DMS114 treated with DMSO at 0.1 percent for 48 hours (cell line): ENCODE data around the gene AOPEP.
"Not testable (repeated sequence)": the region's sequence is repeated elsewhere in the genome, so short reads cannot be mapped to it uniquely, and the experiment has no call there.

Experiments used
- DNase-seq: peaks from one replicate; lab custom pipeline; 2025; ENCODE audit not compliant: unreplicated experiment; lab: John Stamatoyannopoulos, UW

Gene AOPEP

GRCh38 chr9:94948567-94949235, 222.2 kb downstream of the AOPEP start:
- DNase-seq = no peak

- DNase-seq = no peak
Measured at GRCh38 chr9:94949370-94949769, 222.9 kb downstream of the AOPEP start.

GRCh38 chr9:94950040-94950578, 223.6 kb downstream of the AOPEP start:
- DNase-seq = no peak

- DNase-seq = no peak
Measured at GRCh38 chr9:94950579-94951323, 224.3 kb downstream of the AOPEP start.

- DNase-seq = no peak
Measured at GRCh38 chr9:94951324-94952135, 225.0 kb downstream of the AOPEP start.

- no peak for DNase-seq
Measured at GRCh38 chr9:94952565-94953373, 226.3 kb downstream of the AOPEP start.

GRCh38 chr9:94956731-94957130, 230.2 kb downstream of the AOPEP start:
- no peak for DNase-seq

- DNase-seq = no peak
Measured at GRCh38 chr9:94960964-94961363, 234.5 kb downstream of the AOPEP start.

- no peak for DNase-seq
Measured at GRCh38 chr9:94961870-94962269, 235.4 kb downstream of the AOPEP start.

- DNase-seq = not testable (repeated sequence)
Measured at GRCh38 chr9:94965631-94966030, 239.1 kb downstream of the AOPEP start.

- DNase-seq = not testable (repeated sequence)
Measured at GRCh38 chr9:94966046-94966445, 239.5 kb downstream of the AOPEP start.

GRCh38 chr9:94967482-94967881, 241.0 kb downstream of the AOPEP start:
- no peak for DNase-seq

GRCh38 chr9:94971378-94972131, 245.1 kb downstream of the AOPEP start:
- DNase-seq = no peak

- no peak for DNase-seq
Measured at GRCh38 chr9:94973451-94973941, 247.0 kb downstream of the AOPEP start.

GRCh38 chr9:94974154-94974879, 247.8 kb downstream of the AOPEP start:
- DNase-seq = no peak

GRCh38 chr9:94975480-94975879, 249.0 kb downstream of the AOPEP start:
- DNase-seq = no peak

GRCh38 chr9:94976077-94976476, 249.6 kb downstream of the AOPEP start:
- no peak for DNase-seq

- DNase-seq = no peak
Measured at GRCh38 chr9:94977416-94977815, 250.9 kb downstream of the AOPEP start.

- no peak for DNase-seq
Measured at GRCh38 chr9:94979904-94980507, 253.5 kb downstream of the AOPEP start.
